HEK293T (cell line): ENCODE results near the gene NFIA.

Experiments
- BHLHE40 ChIP-seq: fragments of 450-650 bp; IDR thresholded peaks from 2 replicates; pipeline ENCODE4 v1.6.1; 2016; ENCODE audit warnings: mild to moderate bottlenecking, moderate library complexity, borderline replicate concordance
- CTBP1 ChIP-seq: fragments of 450-650 bp; IDR thresholded peaks from 2 replicates; pipeline ENCODE4 v1.6.1; 2016; ENCODE audit warnings: borderline replicate concordance
- ELF4 ChIP-seq: fragments of 450-650 bp; IDR thresholded peaks from 2 replicates; pipeline ENCODE4 v1.6.1; 2017; ENCODE audit warnings: antibody characterized with exemption
- FOXA1 ChIP-seq: fragments of 450-650 bp; IDR thresholded peaks from 2 replicates; pipeline ENCODE4 v1.6.1; 2016; ENCODE audit warnings: mild to moderate bottlenecking
- FOXK2 ChIP-seq: fragments of 450-650 bp; IDR thresholded peaks from 2 replicates; pipeline ENCODE4 v1.6.1; 2016; ENCODE audit warnings: mild to moderate bottlenecking
- FOXM1 ChIP-seq: fragments of 450-650 bp; IDR thresholded peaks from 2 replicates; pipeline ENCODE4 v1.6.1; 2017; ENCODE audit warnings: mild to moderate bottlenecking, borderline replicate concordance
- HDGF ChIP-seq: fragments of 450-650 bp; IDR thresholded peaks from 2 replicates; pipeline ENCODE4 v1.6.1; 2017; ENCODE audit warnings: antibody characterized with exemption, borderline replicate concordance
- L3MBTL2 ChIP-seq: fragments of 450-650 bp; conservative IDR thresholded peaks from 2 replicates; pipeline ENCODE4 v1.6.1; 2016; ENCODE audit warnings: mild to moderate bottlenecking
- LEF1 ChIP-seq: fragments of 450-650 bp; IDR thresholded peaks from 2 replicates; pipeline ENCODE4 v1.6.1; 2017; ENCODE audit warnings: mild to moderate bottlenecking, borderline replicate concordance
- NFRKB ChIP-seq: fragments of 450-650 bp; IDR thresholded peaks from 2 replicates; pipeline ENCODE4 v1.6.1; 2016; ENCODE audit warnings: mild to moderate bottlenecking, moderate library complexity
- SP1 ChIP-seq: fragments of 450-650 bp; IDR thresholded peaks from 2 replicates; pipeline ENCODE4 v1.6.1; 2017
- SUZ12 ChIP-seq: fragments of 450-650 bp; IDR thresholded peaks from 2 replicates; pipeline ENCODE4 v1.6.1; 2016; ENCODE audit warnings: mild to moderate bottlenecking
- TARDBP ChIP-seq: fragments of 450-650 bp; IDR thresholded peaks from 2 replicates; pipeline ENCODE4 v1.6.1; 2016
- ZNF384 ChIP-seq: fragments of 450-650 bp; IDR thresholded peaks from 2 replicates; pipeline ENCODE4 v1.6.1; 2016

- TF ChIP-seq SP1 (no peak), NFRKB (no peak), SUZ12 (no peak), CTBP1 (no peak), FOXA1 (no peak), FOXK2 (no peak), FOXM1 (no peak), ELF4 (no peak), ZNF384 (no peak), BHLHE40 (no peak), LEF1 (no peak), TARDBP (no peak), L3MBTL2 (no peak), HDGF (no peak)
Measured at GRCh38 chr1:61372944-61373343, 290.6 kb downstream of the NFIA start.
